Effector memory CD4-positive, alpha-beta T cell (primary cell): Measurements from ENCODE around the gene SDSL.

Experiments used
- DNase-seq, 3 donors: peaks; one replicate each; pipeline ENCODE4 v3.0.0-alpha.2; 2020
- H3K27ac ChIP-seq: 2 replicates; pipeline ENCODE4 v1.7.0; 2013; ENCODE audit warnings: mild to moderate bottlenecking, low read length, moderate library complexity; ENCODE audit not compliant: insufficient read depth, poor library complexity, severe bottlenecking
- H3K27me3 ChIP-seq: replicated peaks from 2 replicates; pipeline ENCODE4 v1.7.0; 2013; ENCODE audit warnings: mild to moderate bottlenecking, low read length; ENCODE audit not compliant: insufficient read depth, control insufficient read depth, poor library complexity, severe bottlenecking
- H3K36me3 ChIP-seq: 2 replicates; pipeline ENCODE4 v1.7.0; 2013; ENCODE audit warnings: mild to moderate bottlenecking, low read length, moderate library complexity; ENCODE audit not compliant: control insufficient read depth, insufficient read depth
- H3K4me1 ChIP-seq: 2 replicates; pipeline ENCODE4 v1.7.0; 2013; ENCODE audit warnings: low read length, mild to moderate bottlenecking; ENCODE audit not compliant: control insufficient read depth, insufficient read depth, poor library complexity, severe bottlenecking
- H3K4me3 ChIP-seq: 2 replicates; pipeline ENCODE4 v1.7.0; 2013; ENCODE audit warnings: low read length, low read depth, mild to moderate bottlenecking; ENCODE audit not compliant: insufficient read depth, poor library complexity, severe bottlenecking
- H3K9me3 ChIP-seq: 2 replicates; pipeline ENCODE4 v1.7.0; 2013; ENCODE audit warnings: mild to moderate bottlenecking, low read length, moderate library complexity; ENCODE audit not compliant: control insufficient read depth
- total RNA-seq, 3 donors: gene quantifications; one replicate each; lab custom pipeline; 2026; lab: John Stamatoyannopoulos, UW

SDSL gene, protein sequence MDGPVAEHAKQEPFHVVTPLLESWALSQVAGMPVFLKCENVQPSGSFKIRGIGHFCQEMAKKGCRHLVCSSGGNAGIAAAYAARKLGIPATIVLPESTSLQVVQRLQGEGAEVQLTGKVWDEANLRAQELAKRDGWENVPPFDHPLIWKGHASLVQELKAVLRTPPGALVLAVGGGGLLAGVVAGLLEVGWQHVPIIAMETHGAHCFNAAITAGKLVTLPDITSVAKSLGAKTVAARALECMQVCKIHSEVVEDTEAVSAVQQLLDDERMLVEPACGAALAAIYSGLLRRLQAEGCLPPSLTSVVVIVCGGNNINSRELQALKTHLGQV
- 0 reads per million in 3 donors for total RNA-seq

DNA sequence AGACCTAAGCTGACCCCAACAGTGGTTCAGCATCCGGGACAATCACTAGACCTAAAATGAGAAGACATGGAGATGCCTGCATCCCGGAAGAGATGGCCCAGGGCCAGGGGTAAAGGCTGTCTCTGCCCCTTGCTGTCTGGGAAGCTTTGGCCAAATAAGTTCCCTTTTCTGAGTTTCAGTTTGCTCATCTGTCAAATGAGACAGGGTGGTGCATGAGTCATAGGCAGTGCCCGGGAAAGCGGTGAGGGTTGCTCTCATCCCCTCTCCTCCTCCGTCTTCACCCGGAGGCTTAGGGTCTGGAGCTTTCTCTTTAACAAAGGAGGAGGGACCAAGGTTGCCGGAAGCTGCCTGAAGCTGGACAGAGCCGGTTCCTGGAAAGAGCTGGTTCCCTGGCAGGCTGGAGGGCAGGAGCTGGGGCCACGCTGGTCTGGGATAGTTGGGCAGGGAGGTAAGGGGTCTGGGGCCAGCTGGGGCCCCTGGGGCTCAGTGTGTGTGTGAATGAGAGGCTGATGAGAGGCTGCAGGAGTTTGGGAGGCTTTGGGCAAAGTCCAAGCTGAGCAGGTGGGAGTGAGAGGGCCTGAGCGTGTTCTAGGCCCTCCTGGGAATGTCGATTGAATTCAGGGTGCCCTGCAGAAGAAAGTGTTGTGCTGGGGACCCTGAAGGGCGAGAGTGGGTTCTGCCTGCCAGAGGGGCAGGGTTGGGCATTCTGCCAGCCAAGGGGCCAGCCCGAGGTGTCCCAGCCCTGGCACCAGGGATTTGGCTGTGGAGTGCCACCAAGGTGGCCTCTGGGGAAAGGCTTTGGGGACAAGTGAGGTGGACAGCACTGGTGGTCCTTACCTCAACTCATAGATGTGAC is at the start of gene SDSL:
Gene SDSL (plus strand): TSS at position 351 of the 856 bp plus-strand sequence. CDS start 5,603 bp downstream, outside the sequence.
- H3K27me3 ChIP-seq = no peaks in the 10 kb centered on the region
- H3K36me3 ChIP-seq = no peaks in the 10 kb centered on the region
- no peak within 1 kb of the TSS for H3K27ac ChIP-seq
- no peak within 1 kb of the TSS for H3K4me3 ChIP-seq
- H3K9me3 ChIP-seq = no peaks in the 10 kb centered on the region
- DNase-seq = no peak
- no peaks in the 10 kb centered on the region for H3K4me1 ChIP-seq

DNA sequence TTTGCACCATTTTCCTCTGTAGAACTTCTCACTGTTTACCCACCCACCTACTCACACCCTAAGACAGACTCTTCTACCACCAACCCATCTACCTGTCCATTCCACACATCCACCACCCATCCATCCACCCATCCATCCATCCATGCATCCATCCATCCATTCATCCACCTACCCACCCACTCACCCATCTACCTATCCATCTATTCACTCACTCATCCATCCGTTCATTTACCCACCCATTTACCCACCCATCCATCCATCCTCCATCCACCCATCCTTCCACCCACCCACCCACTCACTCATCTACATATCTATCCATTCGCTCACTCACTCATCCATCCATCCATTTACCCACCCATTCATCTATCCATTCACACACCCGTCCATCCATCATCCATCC is 48.7 kb upstream of the SDSL start:
- H3K4me3 ChIP-seq = no peak overlapping the region
- no peak for DNase-seq
- H3K27me3 ChIP-seq = no peaks in the 10 kb centered on the region
- peaks cover 25% of the 10 kb centered on the region for H3K36me3 ChIP-seq
- no peaks in the 10 kb centered on the region for H3K9me3 ChIP-seq
- no peak overlapping the region for H3K27ac ChIP-seq
- no peaks in the 10 kb centered on the region for H3K4me1 ChIP-seq

DNA sequence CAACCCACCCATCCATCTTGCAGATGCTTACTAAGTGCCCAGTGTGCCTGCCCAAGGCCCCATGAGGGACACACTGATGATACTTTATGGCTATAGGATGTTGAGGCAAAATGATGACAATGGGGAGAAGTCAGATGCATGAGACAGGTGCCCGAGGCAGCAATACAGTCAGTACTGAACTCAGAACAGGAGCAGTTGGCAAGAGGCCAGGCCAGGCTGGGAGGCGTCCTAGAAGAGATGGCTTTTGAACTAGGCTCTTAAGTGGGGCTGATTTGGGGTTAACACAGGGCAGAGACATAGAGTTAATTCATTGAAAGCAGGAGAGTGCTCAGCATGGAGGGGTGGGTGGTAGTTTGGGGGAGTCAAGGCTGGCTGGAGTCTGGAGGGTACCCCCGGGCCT is 48.2 kb upstream of the SDSL start:
- Histone ChIP-seq H3K4me1 (no peaks in the 10 kb centered on the region), H3K27me3 (no peaks in the 10 kb centered on the region), H3K9me3 (no peaks in the 10 kb centered on the region), H3K36me3 (peaks cover 25% of the 10 kb centered on the region), H3K4me3 (no peak overlapping the region), H3K27ac (no peak overlapping the region)
- no peak for DNase-seq

DNA sequence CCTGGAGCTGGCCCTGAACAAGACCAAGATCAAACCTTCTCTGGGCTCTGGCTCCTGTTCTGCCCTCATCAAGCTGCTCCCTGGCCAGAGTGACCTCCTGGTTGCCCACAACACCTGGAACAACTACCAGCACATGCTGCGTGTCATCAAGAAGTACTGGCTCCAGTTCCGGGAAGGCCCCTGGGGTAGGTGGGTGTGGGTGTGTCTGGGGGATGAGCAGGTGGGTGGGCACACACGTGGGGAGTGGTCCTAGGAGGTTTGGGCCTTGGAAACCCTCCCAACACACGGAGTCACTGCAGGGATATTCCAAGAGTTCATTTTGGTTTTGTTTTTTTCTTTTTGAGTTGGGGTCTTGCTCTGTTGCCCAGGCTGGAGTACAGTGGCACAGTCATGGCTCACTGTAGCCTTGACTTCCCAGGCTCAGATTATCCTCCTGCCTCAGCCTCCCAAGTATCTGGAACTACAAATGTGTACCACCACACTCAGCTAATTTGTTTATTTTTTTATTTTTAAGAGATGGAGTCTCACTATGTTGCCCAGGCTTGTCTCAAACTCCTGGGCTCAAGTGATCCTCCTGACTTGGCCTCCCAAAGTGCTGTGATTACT is 47.3 kb upstream of the SDSL start:
- H3K36me3 ChIP-seq = peaks cover 25% of the 10 kb centered on the region

DNA sequence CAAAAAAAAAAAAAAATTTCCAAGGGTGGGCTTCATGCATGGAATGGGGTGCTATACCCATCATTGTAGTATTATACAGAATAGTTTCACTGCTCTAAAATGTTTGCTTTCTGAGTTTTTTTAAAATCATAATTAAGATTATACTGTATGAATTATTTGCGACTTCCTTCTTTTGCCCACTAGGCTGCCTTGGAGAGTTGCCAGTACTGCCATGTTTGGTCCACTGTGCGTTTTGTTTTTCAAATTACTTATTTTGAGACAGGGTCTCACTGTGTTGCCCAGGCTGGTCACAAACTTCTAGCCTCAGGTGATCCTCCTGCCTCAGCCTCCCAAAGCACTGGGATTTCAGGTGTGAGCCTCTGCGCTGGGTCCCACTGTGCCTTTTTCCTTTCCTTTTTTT is 43.9 kb upstream of the SDSL start:
- H3K27ac ChIP-seq = no peak overlapping the region
- H3K36me3 ChIP-seq = peaks cover 26% of the 10 kb centered on the region
- no peaks in the 10 kb centered on the region for H3K27me3 ChIP-seq
- no peak for DNase-seq
- H3K9me3 ChIP-seq = no peaks in the 10 kb centered on the region
- H3K4me1 ChIP-seq = no peaks in the 10 kb centered on the region
- no peak overlapping the region for H3K4me3 ChIP-seq

More for the DNA sequence above, 47.3 kb upstream of the SDSL start:
- no peak overlapping the region for H3K4me3 ChIP-seq
- H3K4me1 ChIP-seq = no peaks in the 10 kb centered on the region
- H3K27me3 ChIP-seq = no peaks in the 10 kb centered on the region
- no peak overlapping the region for H3K27ac ChIP-seq
- DNase-seq = no peak
- no peaks in the 10 kb centered on the region for H3K9me3 ChIP-seq

DNA sequence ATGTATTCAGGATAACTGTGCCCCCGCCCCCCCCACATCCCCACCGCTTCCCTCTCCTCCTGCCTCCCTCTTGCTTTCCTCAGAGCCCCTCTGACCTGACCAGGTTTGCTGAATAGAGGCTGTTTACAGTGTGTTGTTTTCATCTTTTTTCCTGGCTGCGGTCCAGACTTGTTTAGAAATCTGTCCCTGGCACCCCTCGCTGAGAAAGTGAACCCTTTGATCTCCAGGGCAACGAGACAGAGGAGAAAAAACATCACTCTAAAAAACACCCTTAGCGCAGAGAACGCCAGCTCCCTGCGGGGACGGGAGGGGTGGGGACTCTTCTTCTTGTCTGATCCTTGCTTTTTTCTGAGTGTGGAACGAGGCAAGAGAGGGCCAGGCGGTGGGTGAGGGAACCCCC is 41.0 kb upstream of the SDSL start:
- no peak overlapping the region for H3K27ac ChIP-seq
- no peaks in the 10 kb centered on the region for H3K9me3 ChIP-seq
- no peaks in the 10 kb centered on the region for H3K27me3 ChIP-seq
- H3K4me3 ChIP-seq = no peak overlapping the region
- no peaks in the 10 kb centered on the region for H3K4me1 ChIP-seq
- no peak for DNase-seq
- peaks cover 21% of the 10 kb centered on the region for H3K36me3 ChIP-seq

DNA sequence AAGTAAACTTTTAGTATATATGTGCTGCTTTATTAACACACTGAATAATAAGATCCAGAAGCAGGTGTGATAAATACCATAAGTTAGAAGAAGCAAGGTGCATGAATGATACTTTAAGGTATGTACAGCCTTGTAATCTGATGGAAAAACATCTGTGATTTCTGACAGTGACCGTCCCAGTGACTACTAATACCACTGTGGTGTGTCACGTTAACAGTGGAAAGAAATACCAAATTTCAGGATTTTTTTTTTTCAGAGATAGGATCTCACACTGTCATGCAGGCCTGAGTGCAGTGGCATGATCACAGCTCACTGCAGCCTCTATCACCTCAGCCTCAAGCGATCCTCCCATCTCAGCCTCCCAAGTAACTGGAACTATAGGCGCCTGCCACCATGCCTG is 40.0 kb upstream of the SDSL start:
- H3K4me3 ChIP-seq = no peak overlapping the region
- H3K27ac ChIP-seq = no peak overlapping the region
- H3K36me3 ChIP-seq = peaks cover 21% of the 10 kb centered on the region
- no peaks in the 10 kb centered on the region for H3K27me3 ChIP-seq
- no peak for DNase-seq
- no peaks in the 10 kb centered on the region for H3K4me1 ChIP-seq
- H3K9me3 ChIP-seq = no peaks in the 10 kb centered on the region

DNA sequence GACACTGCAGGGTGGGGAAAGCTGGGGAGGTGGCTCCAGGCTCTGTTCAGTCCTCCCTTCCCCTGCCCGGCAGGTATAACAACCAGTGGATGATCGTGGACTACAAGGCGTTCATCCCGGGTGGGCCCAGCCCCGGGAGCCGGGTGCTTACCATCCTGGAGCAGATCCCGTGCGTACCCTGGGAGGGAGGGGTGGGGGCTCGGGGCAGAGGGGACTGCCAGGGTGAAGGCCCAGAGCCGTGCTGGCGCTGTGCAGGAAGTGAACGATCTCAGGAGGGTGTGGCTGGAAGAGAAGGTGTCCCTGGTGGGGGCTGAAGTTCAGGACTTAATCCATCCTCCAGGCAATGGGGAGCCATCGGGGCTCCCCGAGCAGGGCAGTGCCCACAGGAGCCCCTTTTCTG is 37.4 kb upstream of the SDSL start:
- Histone ChIP-seq H3K9me3 (no peaks in the 10 kb centered on the region), H3K27me3 (no peaks in the 10 kb centered on the region), H3K36me3 (peaks cover 29% of the 10 kb centered on the region), H3K4me1 (no peaks in the 10 kb centered on the region), H3K27ac (no peak overlapping the region), H3K4me3 (no peak overlapping the region)
- DNase-seq = no peak

DNA sequence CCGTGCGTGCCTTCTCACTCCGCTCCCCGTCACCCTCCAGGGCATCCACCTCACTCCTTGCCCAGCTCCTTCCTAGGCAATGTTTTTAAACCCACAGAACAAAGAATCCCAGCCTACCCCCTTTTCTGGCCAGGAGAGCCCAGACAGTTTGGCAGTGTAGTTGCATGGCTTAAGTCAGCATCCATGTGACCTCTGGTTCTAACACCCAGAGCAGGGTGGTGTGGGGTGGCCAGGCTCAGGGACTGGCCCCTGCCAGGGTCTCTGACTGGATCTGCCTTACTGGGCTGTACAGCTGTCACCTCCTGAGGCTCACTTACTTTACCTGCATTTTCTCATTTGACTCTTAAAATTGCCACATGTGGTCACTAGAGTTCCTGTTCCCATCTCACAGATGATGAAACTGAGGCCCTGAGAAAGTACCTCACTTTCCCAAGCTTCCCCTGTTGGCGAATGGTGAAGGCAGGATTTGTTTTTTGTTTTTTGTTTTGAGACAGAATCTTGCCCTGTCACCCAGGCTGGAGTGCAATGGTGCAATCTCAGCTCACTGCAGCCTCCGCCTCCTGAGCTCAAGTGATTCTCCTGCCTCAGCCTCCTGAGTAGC is 36.8 kb upstream of the SDSL start:
- no peak for DNase-seq
- Histone ChIP-seq H3K9me3 (no peaks in the 10 kb centered on the region), H3K36me3 (peaks cover 31% of the 10 kb centered on the region), H3K4me1 (no peaks in the 10 kb centered on the region), H3K27ac (no peak overlapping the region), H3K4me3 (no peak overlapping the region), H3K27me3 (no peaks in the 10 kb centered on the region)
